Peyer's patch (tissue), 4 donors: ENCODE measurements around the gene SCAMP1. TPM values are rescaled to one million over a fixed set of nuclear protein-coding genes. Genes with fewer than 3 reads are reported as not detected.

Experiments used
- DNase-seq, 3 donors: peaks; one replicate each; pipeline ENCODE4 v3.0.0-alpha.2; 2017 to 2019
- H3K27ac ChIP-seq, 4 donors: fragments of 200-600 bp; sonication (generic); one replicate each; pipeline ENCODE4 v1.5.1; 2016 to 2019
- H3K27me3 ChIP-seq, 2 donors: fragments of 200-600 bp; sonication (generic); one replicate each; pipeline ENCODE4 v1.5.1; 2019
- H3K36me3 ChIP-seq, 3 donors: fragments of 200-600 bp; sonication (generic); one replicate each; pipeline ENCODE4 v1.5.1; 2016 to 2019
- H3K4me1 ChIP-seq, 4 donors: fragments of 200-600 bp; sonication (generic); one replicate each; pipeline ENCODE4 v1.5.1; 2016 to 2019
- H3K4me3 ChIP-seq, 4 donors: fragments of 200-600 bp; sonication (generic); 1 replicate in 3 of 4; 2 replicates in 1 of 4; pipeline ENCODE4 v1.5.1; 2016 to 2019; ENCODE audit warnings: mild to moderate bottlenecking in 1 of 4
- H3K9me3 ChIP-seq, 4 donors: fragments of 200-600 bp; sonication (generic); one replicate each; pipeline ENCODE4 v1.5.1; 2016 to 2019; ENCODE audit warnings: mild to moderate bottlenecking in 1 of 4
- POLR2A ChIP-seq, 2 donors: fragments of 450-650 bp; IDR thresholded peaks; one replicate each; pipeline ENCODE4 v1.5.1; 2017; ENCODE audit warnings: antibody characterized with exemption in 2 of 2, mild to moderate bottlenecking in 2 of 2, moderate library complexity in 2 of 2
- total RNA-seq, 4 donors: library from RNA; depleted of rRNA; stranded (reverse); fragments of >200 nt; gene quantifications; one replicate each; pipeline ENCODE4 v1.1.0, GENCODE V29; 2016
- TF ChIP-seq, protein P1 (sequence below), 6 experiments: fragments of 450-650 bp in 4 of 6; fragments of 200-600 bp in 2 of 6; sonication (generic) in 1 of 6; IDR thresholded peaks; one replicate each; pipeline ENCODE4 v1.5.1; 2017 to 2019; ENCODE audit warnings: antibody characterized with exemption in 6 of 6, mild to moderate bottlenecking in 3 of 6, moderate library complexity in 1 of 6

The SCAMP1 gene
- total RNA-seq, result 10 to 100 TPM; 10.6 to 17.3 (median 11.5) TPM

- Histone ChIP-seq H3K4me3 (peak within 1 kb of the TSS; percentile 86 to 100 (median 98)), H3K36me3 (no peaks in the 10 kb centered on the region), H3K4me1 (peaks cover 0 to 20% (median 0%) of the 10 kb centered on the region in 4 donors), H3K27me3 (no peaks in the 10 kb centered on the region), H3K9me3 (no peaks in the 10 kb centered on the region), H3K27ac (peak within 1 kb of the TSS; percentile 87 to 96 (median 88))
- peak; percentile 86 to 96 (median 96) for DNase-seq
- TF ChIP-seq, protein P1, sequence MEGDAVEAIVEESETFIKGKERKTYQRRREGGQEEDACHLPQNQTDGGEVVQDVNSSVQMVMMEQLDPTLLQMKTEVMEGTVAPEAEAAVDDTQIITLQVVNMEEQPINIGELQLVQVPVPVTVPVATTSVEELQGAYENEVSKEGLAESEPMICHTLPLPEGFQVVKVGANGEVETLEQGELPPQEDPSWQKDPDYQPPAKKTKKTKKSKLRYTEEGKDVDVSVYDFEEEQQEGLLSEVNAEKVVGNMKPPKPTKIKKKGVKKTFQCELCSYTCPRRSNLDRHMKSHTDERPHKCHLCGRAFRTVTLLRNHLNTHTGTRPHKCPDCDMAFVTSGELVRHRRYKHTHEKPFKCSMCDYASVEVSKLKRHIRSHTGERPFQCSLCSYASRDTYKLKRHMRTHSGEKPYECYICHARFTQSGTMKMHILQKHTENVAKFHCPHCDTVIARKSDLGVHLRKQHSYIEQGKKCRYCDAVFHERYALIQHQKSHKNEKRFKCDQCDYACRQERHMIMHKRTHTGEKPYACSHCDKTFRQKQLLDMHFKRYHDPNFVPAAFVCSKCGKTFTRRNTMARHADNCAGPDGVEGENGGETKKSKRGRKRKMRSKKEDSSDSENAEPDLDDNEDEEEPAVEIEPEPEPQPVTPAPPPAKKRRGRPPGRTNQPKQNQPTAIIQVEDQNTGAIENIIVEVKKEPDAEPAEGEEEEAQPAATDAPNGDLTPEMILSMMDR (IDR thresholded peaks at IDR 0.05), result peak in 5 of 6 experiments; percentile 42 to 77 (median 65)
- peak; percentile 69 to 81 for TF ChIP-seq POLR2A (IDR thresholded peaks at IDR 0.05)
Observed at GRCh38 chr5:78359831-78360673, at the start of gene SCAMP1. TSS of gene SCAMP1 (plus strand) at chr5:78360617. CDS start at chr5:78360672, 55 bp downstream.

DNA sequence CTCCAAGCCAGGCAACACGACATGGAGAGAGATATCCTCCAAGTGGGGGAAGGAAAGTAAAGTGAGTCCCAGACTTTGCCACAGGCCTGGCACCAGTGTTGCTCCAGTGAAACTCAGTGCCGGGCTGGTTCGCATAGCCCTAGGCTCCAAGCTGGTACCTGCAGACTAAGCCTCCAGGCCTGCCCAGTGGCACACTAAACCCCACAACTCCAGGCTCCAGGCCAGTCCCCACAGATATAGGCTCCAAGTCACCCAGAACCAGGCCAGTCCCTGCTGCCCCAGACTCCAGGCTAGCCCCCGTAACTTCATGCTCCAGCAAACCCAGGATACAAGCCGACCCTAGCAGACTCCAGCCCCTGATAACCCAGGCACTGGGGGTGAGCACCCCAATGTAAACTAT lies 42.9 kb upstream of the SCAMP1 start:
- H3K4me3 ChIP-seq, result no peak overlapping the region
- H3K4me1 ChIP-seq, result no peaks in the 10 kb centered on the region
- TF ChIP-seq, protein P1 (IDR thresholded peaks at IDR 0.05), result no peak
- no peak for TF ChIP-seq POLR2A (IDR thresholded peaks at IDR 0.05)
- no peaks in the 10 kb centered on the region for H3K36me3 ChIP-seq
- no peaks in the 10 kb centered on the region for H3K9me3 ChIP-seq
- H3K27ac ChIP-seq, result no peak overlapping the region
- no peak for DNase-seq
- H3K27me3 ChIP-seq, result no peaks in the 10 kb centered on the region

- H3K36me3 ChIP-seq, result no peaks in the 10 kb centered on the region
- no peaks in the 10 kb centered on the region for H3K9me3 ChIP-seq
- DNase-seq, result no peak
- no peak overlapping the region for H3K27ac ChIP-seq
- H3K4me1 ChIP-seq, result no peaks in the 10 kb centered on the region
- no peak for TF ChIP-seq POLR2A (IDR thresholded peaks at IDR 0.05)
- TF ChIP-seq, protein P1 (IDR thresholded peaks at IDR 0.05), result no peak
- H3K4me3 ChIP-seq, result no peak overlapping the region
- no peaks in the 10 kb centered on the region for H3K27me3 ChIP-seq
Observed at GRCh38 chr5:78318337-78318736, 42.1 kb upstream of the SCAMP1 start.

DNA sequence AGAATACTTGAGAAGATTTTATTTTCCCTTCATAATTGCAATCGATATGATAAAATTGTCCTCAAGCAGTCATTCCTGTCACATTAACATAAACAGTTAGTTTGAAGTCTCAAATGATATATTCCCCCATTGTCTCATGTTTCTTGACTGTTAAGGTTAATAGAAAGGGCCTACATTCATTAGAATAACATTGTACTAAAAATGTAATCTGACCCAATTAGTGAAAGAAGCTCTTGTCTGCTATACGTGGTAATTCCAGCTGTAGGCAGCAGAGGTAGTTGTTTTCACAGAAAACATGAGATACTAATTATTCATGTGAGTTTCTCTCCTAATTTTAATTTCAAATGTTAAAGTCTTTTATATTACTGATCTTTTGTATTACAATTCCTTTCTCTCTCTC lies 40.0 kb upstream of the SCAMP1 start:
- DNase-seq, result no peak
- TF ChIP-seq, protein P1 (IDR thresholded peaks at IDR 0.05), result peak in 5 of 6 experiments; percentile 24 to 66 (median 61)
- TF ChIP-seq POLR2A (IDR thresholded peaks at IDR 0.05), result no peak
- Histone ChIP-seq H3K27me3 (no peaks in the 10 kb centered on the region), H3K9me3 (no peaks in the 10 kb centered on the region), H3K27ac (no peak overlapping the region), H3K4me1 (no peaks in the 10 kb centered on the region), H3K4me3 (no peak overlapping the region), H3K36me3 (no peaks in the 10 kb centered on the region)

DNA sequence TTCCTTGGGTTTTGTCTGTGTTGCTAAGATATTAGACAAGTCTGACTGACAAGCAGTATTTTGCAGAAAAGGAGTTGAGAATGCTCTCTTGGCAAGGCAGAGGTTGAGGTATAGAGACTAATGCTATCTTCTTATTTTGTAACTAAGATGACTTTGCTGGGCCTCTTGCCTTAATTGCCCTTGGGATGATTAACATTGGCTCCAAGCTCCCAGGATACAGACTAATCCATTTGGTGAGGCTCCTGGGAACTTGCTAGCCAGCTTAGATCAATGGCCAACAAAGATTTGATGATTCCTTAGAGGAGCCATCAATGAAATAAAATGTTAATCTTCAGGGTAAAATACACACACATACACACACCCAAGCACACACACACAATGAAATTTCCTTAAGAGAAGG lies 37.2 kb upstream of the SCAMP1 start:
- no peaks in the 10 kb centered on the region for H3K27me3 ChIP-seq
- DNase-seq, result no peak
- H3K36me3 ChIP-seq, result no peaks in the 10 kb centered on the region
- no peaks in the 10 kb centered on the region for H3K4me1 ChIP-seq
- H3K27ac ChIP-seq, result no peak overlapping the region
- TF ChIP-seq POLR2A (IDR thresholded peaks at IDR 0.05), result no peak
- TF ChIP-seq, protein P1 (IDR thresholded peaks at IDR 0.05), result no peak
- no peak overlapping the region for H3K4me3 ChIP-seq
- H3K9me3 ChIP-seq, result no peaks in the 10 kb centered on the region
